Activated naive CD8-positive, alpha-beta T cell treated with anti-CD3 and anti-CD28 coated beads, Interleukin-2, amount 50 U/mL, for 24 hours (primary cell): ENCODE measurements around the gene NRXN2.

ENCODE experiments used
- ATAC-seq: fragments of 150-1000 bp; cut with Tn5 transposase; one replicate; pipeline ENCODE4 v1.10.0; 2021
- DNase-seq: peaks from one replicate; pipeline ENCODE4 v3.0.0; 2021
- H3K27ac Mint-ChIP-seq: one replicate; pipeline ENCODE4 v1.8.0; 2021; ENCODE audit warnings: mild to moderate bottlenecking, mixed read lengths
- H3K27me3 Mint-ChIP-seq: one replicate; pipeline ENCODE4 v1.8.0; 2021; ENCODE audit warnings: mixed read lengths
- H3K36me3 Mint-ChIP-seq: one replicate; pipeline ENCODE4 v1.8.0; 2021; ENCODE audit warnings: low read depth, mixed read lengths
- H3K4me1 Mint-ChIP-seq: one replicate; pipeline ENCODE4 v1.8.0; 2021; ENCODE audit warnings: mixed read lengths
- H3K4me3 Mint-ChIP-seq: one replicate; pipeline ENCODE4 v1.8.0; 2021; ENCODE audit warnings: mild to moderate bottlenecking, moderate library complexity, mixed read lengths
- H3K9me3 Mint-ChIP-seq: one replicate; pipeline ENCODE4 v1.8.0; 2021; ENCODE audit warnings: mixed read lengths

Gene NRXN2

DNA sequence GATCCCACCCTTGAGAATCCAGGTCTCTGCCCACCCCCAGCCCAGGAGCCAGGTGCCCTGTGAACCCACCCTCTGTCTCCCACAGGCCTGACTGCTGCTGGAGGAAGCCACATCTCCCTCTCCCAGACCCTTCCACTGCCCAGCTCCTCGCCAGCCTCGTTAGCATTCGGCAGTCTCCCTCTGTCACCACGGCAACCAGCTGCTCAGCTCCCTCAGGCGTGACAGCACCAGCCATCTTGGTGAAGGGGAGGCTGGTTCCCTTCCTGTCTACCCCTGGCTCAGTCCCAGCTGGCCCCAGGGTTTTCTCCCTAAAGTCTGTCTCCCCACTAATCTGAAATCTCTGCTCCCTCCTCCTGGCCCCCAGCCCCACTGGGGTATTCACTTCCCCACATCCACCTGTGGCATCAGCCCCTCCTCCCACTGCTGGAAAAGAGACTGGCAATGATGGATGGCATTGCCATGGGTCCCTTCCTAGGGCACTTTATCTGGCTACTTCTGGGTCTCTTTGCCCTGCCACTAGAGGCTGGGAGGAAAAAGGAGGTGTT, 28.1 kb downstream of the NRXN2 start:
- ATAC-seq, result no peak
- Mint-ChIP-seq H3K4me1 (peaks cover 16% of the 10 kb centered on the region), H3K27me3 (peaks cover 28% of the 10 kb centered on the region), H3K4me3 (no peak overlapping the region), H3K27ac (no peak overlapping the region), H3K9me3 (no peaks in the 10 kb centered on the region), H3K36me3 (no peaks in the 10 kb centered on the region)
- DNase-seq, result no peak

DNA sequence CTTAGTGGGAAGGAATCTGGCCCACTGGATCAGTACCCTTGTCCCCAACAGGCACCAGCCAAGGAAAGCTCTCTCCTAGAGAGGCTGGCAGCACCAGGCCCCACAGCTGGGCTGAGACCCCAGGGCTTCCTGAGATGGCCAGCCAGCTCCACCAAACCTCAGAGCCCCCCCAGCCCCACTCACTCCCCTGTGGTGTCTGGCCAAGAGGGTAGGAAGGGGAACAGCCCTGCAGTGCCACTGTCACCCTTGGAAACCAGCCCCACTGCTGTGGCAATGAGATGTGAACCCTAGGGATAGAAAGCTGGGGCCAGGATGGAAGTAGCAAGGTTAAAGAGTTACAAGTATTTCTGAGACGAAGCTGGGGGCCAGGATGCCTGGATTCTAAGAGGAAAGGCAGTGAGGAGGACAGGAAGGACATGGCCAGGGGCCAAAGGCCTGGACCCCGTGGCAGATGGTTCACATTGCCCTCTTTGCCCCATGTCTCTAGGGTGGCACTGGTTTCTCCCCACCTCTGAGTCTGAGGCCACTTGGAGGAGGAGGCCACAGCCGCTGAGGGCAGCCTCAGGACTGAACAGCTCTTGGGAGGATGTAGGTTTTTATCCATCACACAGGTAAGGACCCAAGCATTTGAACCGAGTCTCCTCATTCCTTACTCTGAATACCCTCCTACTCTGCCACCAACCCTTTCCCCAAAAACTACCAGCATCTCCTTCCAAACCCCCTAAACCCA, 28.8 kb downstream of the NRXN2 start:
- Mint-ChIP-seq H3K27ac (no peak overlapping the region), H3K4me1 (peaks cover 16% of the 10 kb centered on the region), H3K27me3 (peaks cover 28% of the 10 kb centered on the region), H3K36me3 (no peaks in the 10 kb centered on the region), H3K4me3 (no peak overlapping the region), H3K9me3 (no peaks in the 10 kb centered on the region)
- DNase-seq (no peak), ATAC-seq (no peak)

DNA sequence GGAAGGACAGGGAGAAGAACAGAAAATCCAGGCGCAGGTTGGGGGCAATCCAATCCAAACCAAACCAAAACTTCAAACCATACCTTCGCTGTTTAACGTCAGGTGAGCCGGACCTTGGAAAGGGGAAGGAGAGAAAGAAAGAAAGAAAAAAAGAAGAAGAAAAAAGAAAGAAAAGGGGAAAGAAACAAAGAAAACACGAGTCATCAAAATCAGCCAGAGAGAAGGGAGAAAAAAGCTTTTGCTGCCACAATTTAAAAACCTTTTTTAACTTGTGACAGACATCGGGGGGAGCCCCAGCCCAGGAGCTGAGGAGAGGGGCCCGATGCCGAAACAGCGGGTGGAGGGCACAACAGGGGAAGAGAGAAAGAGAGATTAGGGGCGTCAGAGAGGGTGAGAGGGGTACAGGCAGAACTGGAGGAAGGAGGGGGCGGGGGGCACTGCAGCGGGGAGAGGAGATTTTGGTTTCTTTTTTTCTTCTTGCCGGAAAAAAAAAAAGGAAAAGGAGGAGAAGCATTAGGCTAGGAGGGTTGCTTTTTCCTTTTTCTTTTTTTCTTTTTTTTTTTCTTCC, 30.1 kb downstream of the NRXN2 start:
- no peak for ATAC-seq
- H3K36me3 Mint-ChIP-seq, result no peaks in the 10 kb centered on the region
- no peak for DNase-seq
- no peak overlapping the region for H3K27ac Mint-ChIP-seq
- peak overlapping the region; percentile 31 for H3K4me3 Mint-ChIP-seq
- no peaks in the 10 kb centered on the region for H3K9me3 Mint-ChIP-seq
- peaks cover 19% of the 10 kb centered on the region for H3K4me1 Mint-ChIP-seq
- peaks cover 28% of the 10 kb centered on the region for H3K27me3 Mint-ChIP-seq

DNA sequence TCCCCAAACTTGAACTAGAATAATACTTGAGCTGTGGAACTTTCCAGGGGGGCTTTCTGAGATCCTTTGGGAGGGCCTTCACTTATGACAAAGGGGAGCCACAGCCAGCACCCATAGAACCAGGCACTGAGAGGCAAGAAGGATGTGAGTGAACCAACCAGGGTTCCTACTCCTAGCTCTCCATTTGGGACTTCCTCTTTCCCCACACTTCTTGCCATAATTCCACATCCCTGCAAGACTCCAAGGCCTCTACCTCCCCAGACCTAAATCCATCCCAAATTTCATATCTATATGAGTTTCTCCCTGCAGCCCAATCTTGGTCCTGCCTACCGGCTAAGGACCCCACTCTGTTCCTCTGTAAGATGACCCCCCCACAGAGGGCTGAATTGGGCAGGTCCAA, 31.5 kb downstream of the NRXN2 start:
- no peaks in the 10 kb centered on the region for H3K9me3 Mint-ChIP-seq
- H3K4me3 Mint-ChIP-seq, result no peak overlapping the region
- H3K4me1 Mint-ChIP-seq, result peaks cover 19% of the 10 kb centered on the region
- peaks cover 28% of the 10 kb centered on the region for H3K27me3 Mint-ChIP-seq
- no peak for ATAC-seq
- H3K36me3 Mint-ChIP-seq, result no peaks in the 10 kb centered on the region
- no peak overlapping the region for H3K27ac Mint-ChIP-seq
- no peak for DNase-seq

DNA sequence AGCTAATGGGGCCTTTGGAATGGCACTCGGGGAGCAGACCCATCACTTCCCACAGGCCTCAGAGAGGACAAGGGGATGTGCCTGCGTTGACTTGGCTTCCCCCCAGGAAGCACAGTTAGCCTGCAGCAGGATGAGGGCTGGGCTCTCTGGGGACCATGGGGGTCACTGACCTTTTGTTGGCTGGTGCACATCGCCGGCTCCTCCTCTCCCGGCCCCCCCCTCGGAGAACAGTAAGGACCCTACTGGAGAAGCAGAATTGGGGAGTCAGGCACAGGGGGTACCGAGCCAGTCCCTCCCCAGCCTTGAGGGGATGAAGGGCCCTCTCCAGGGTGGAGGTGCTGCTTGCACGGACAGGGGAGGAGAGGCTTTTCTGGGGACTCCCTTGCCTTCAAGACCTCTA, 32.8 kb downstream of the NRXN2 start:
- Mint-ChIP-seq H3K4me1 (peaks cover 19% of the 10 kb centered on the region), H3K27me3 (peaks cover 28% of the 10 kb centered on the region), H3K4me3 (no peak overlapping the region), H3K36me3 (no peaks in the 10 kb centered on the region), H3K27ac (no peak overlapping the region), H3K9me3 (no peaks in the 10 kb centered on the region)
- ATAC-seq, result no peak
- DNase-seq, result no peak

DNA sequence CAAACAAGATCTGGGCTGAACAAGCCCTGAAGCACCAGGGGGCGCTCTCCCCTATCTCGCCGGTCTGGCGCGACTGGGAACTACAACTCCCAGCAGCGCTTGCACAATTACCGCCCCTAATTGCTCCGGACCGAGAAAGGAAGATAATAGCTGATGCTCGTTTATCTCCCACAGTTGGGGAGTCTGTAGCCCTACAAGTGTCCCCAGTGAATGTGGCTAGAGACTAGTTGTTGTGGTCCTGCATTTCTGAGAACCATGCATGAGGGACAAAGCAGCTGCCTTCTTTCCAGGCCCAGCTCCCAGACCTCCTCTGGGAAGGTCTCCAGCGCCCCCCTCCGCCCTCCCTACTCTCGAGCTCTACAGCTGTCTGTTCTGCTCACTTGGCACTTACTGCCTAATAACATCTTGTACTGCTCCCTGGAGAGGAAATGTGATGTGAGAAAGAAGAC, 34.4 kb downstream of the NRXN2 start:
- Mint-ChIP-seq H3K27ac (no peak overlapping the region), H3K36me3 (no peaks in the 10 kb centered on the region), H3K4me3 (peak overlapping the region; percentile 44), H3K9me3 (no peaks in the 10 kb centered on the region), H3K4me1 (peaks cover 16% of the 10 kb centered on the region), H3K27me3 (peaks cover 20% of the 10 kb centered on the region)
- ATAC-seq (peak; percentile 95), DNase-seq (peak; percentile 94)

DNA sequence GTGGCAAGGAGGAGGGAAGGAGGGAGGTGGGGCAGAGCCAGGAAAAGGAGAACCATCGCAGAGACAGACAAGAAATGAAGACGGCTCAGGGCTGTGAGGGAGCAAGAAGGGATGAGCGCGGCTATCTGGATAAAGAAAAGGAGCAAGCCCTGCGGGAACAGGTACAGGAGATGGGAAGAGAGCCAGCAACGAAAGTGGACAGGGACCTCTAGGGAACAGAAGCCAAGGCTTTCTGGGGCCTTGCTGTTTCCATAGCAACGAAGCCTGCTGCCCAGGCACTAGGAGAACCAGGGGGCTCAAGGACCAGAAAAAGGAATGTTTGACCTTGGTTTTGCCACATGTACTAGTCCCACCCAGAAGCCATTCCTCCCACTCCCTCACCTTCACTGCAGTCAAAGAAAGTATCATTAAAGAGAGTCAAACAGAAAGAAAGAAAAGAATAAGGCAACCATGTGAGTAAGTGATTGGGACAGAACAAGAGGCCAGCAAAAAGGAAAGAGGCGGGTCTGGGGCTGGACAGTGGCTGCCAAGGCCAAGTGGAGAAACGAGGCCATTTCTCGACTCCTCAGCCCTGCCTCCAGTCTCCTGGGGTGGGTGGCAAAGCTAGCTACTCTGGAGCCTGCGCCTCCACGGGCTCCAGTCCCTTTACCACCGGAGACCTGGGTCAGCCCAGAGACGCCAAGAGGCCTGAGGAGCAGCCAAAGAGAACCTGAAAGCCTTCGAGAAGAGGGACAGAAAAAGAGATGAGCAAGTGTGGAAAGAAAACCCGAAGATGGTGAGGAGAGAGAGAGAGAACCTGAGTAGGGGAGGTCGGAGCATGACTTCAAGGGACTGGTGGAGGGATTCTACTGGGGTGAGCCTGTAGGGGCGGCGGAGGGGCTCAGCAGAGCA, 35.1 kb downstream of the NRXN2 start:
- Mint-ChIP-seq H3K4me3 (no peak overlapping the region), H3K36me3 (no peaks in the 10 kb centered on the region), H3K4me1 (peaks cover 11% of the 10 kb centered on the region), H3K27me3 (peaks cover 13% of the 10 kb centered on the region), H3K9me3 (no peaks in the 10 kb centered on the region), H3K27ac (no peak overlapping the region)
- DNase-seq (no peak), ATAC-seq (no peak)

DNA sequence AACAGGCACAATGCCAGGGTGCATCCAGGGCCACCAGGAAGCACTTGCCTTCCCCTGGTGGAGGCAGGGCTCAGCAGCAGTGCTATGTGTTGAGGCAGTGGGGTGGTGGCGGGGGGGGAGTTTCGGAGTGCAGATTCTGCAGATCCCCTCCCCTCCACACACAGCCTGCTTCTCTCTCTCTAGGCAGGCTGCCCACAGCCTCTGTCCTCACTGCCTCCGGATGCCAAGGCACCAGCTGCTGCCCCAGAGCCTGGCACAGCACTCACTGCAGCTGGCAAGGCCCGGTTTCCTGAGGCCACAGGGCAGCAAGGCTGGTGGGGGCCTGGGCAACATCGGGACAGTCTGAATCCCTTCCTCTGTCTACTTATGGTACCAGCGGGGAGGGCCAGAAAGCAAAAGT, 35.8 kb downstream of the NRXN2 start:
- H3K9me3 Mint-ChIP-seq, result no peaks in the 10 kb centered on the region
- DNase-seq (no peak), ATAC-seq (no peak)
- H3K36me3 Mint-ChIP-seq, result no peaks in the 10 kb centered on the region
- peaks cover 5% of the 10 kb centered on the region for H3K4me1 Mint-ChIP-seq
- H3K27ac Mint-ChIP-seq, result no peak overlapping the region
- H3K27me3 Mint-ChIP-seq, result peaks cover 7% of the 10 kb centered on the region
- H3K4me3 Mint-ChIP-seq, result no peak overlapping the region

DNA sequence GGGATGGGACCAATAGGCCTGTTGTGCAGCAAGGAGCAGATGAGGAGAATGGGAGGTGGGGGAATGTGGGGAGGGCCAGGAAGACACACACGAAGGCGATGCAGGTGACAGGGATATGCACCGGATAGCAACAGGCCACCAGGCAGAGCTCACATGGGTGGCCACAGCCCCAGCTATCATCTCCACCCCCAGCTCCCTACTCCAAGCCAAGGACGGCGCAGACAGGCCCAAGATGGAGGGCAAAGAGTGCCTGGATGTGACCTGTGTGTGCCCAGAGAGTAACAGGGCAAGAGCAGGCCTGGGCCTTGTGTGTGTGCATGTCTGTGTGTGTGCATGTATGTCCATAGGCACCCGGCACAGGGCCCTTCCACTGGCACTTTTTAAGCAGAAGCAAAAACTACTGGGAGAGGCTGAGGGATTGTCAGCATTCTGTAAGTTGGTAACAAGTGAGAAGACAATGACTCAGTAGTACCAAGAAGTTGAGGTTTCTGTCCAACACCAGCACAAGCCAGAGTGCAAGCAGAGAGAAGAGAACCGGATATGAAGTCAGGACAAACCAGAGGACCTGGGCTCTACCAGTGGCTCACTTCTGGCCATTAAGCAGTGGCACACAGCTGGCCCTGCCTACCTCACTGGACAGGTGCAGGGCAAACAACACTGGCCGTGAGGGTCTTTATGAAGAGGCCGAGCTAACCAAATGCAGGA, 36.4 kb downstream of the NRXN2 start:
- H3K36me3 Mint-ChIP-seq, result no peaks in the 10 kb centered on the region
- peaks cover 1% of the 10 kb centered on the region for H3K27me3 Mint-ChIP-seq
- no peak for ATAC-seq
- DNase-seq, result no peak
- H3K27ac Mint-ChIP-seq, result no peak overlapping the region
- no peak overlapping the region for H3K4me3 Mint-ChIP-seq
- peaks cover 2% of the 10 kb centered on the region for H3K4me1 Mint-ChIP-seq
- no peaks in the 10 kb centered on the region for H3K9me3 Mint-ChIP-seq

DNA sequence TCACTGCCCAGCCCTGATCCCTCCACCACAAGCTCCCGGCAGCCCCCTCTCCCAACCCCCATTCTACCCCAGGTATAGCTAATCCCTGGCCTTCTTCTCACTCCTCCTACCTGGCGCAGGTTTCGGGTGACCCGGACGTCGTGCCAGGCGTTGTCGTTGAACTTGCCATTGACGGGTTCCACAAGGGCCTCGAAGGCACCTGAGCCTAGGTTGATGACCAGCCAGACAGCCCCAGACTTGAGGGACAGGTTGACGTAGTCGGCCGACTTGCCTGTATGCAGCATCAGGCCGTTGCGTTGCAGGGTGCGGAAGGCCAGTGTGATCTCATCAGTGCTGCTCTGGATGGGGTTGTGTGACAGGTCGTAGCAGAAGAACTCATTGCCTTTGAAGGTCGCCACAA, 37.5 kb downstream of the NRXN2 start:
- ATAC-seq, result no peak

DNA sequence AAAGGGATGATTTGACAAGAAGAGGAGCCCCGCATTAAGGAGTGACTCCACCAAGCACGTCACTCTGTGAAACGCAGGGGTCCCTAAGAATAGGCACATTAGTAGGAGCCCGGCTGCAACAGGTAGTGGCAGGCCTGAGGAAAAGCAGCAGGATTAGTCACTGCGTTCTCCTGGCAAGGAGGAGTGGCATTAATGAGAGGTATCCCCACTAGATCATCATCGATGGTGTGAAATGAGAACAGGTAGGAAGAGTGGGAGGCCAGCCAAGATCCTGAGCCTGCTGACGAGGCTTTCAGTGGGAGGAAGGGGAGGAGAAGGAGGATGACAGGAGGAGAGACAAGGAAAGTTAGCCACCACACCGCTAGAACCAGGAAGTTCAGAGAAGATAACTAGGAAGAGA, 38.6 kb downstream of the NRXN2 start:
- H3K27ac Mint-ChIP-seq, result no peak overlapping the region
- DNase-seq (no peak), ATAC-seq (no peak)
- no peaks in the 10 kb centered on the region for H3K9me3 Mint-ChIP-seq
- H3K4me1 Mint-ChIP-seq, result peaks cover 2% of the 10 kb centered on the region
- peaks cover 4% of the 10 kb centered on the region for H3K27me3 Mint-ChIP-seq
- H3K4me3 Mint-ChIP-seq, result no peak overlapping the region
- H3K36me3 Mint-ChIP-seq, result no peaks in the 10 kb centered on the region

More for the DNA sequence above, 37.5 kb downstream of the NRXN2 start:
- no peak for DNase-seq
- Mint-ChIP-seq H3K27ac (no peak overlapping the region), H3K4me1 (peaks cover 2% of the 10 kb centered on the region), H3K27me3 (peaks cover 2% of the 10 kb centered on the region), H3K9me3 (no peaks in the 10 kb centered on the region), H3K36me3 (no peaks in the 10 kb centered on the region), H3K4me3 (no peak overlapping the region)

DNA sequence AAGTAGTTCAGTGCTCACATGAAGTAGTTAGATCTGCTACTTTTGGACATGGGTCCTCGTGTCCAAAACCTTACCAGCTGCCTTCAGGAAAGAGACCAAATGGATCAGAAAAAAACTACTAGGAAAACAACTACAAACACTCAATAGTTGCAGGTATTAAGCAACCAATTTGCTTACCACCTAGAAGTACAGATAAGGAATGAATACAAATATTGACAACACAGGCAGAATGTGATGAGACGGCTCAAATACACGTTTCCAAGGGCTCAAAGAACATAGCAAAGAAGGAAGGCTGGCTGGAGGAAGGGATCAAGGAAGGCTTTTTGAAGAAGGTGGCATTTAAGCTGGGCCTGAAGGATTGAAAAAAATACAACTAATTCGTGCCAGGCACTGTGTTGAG, 41.8 kb downstream of the NRXN2 start:
- DNase-seq (no peak), ATAC-seq (no peak)
- no peaks in the 10 kb centered on the region for H3K36me3 Mint-ChIP-seq
- H3K27me3 Mint-ChIP-seq, result peaks cover 10% of the 10 kb centered on the region
- no peak overlapping the region for H3K27ac Mint-ChIP-seq
- no peaks in the 10 kb centered on the region for H3K4me1 Mint-ChIP-seq
- H3K4me3 Mint-ChIP-seq, result no peak overlapping the region
- H3K9me3 Mint-ChIP-seq, result no peaks in the 10 kb centered on the region

DNA sequence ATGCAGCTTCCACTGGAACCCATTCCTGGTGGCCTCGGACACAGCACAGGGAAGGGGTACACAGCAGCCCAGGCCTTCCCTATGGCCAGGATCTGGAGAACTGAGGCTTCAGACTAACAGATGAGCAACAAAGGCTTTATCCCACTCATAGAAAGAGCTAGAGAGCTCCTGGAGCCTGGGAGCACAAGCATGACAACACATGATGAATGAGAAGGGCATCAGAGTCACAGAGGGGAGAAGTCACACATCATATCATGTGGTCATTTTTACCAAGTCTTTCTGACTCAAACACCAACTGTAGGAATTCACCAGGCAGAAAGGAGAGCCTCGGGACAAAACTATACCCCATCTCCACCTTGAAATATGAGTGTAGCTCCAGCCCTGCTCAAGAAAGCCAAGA, 43.2 kb downstream of the NRXN2 start:
- DNase-seq (no peak), ATAC-seq (no peak)
- H3K27me3 Mint-ChIP-seq, result peaks cover 20% of the 10 kb centered on the region
- no peak overlapping the region for H3K4me3 Mint-ChIP-seq
- no peaks in the 10 kb centered on the region for H3K9me3 Mint-ChIP-seq
- H3K27ac Mint-ChIP-seq, result no peak overlapping the region
- H3K36me3 Mint-ChIP-seq, result no peaks in the 10 kb centered on the region
- H3K4me1 Mint-ChIP-seq, result peaks cover 3% of the 10 kb centered on the region

DNA sequence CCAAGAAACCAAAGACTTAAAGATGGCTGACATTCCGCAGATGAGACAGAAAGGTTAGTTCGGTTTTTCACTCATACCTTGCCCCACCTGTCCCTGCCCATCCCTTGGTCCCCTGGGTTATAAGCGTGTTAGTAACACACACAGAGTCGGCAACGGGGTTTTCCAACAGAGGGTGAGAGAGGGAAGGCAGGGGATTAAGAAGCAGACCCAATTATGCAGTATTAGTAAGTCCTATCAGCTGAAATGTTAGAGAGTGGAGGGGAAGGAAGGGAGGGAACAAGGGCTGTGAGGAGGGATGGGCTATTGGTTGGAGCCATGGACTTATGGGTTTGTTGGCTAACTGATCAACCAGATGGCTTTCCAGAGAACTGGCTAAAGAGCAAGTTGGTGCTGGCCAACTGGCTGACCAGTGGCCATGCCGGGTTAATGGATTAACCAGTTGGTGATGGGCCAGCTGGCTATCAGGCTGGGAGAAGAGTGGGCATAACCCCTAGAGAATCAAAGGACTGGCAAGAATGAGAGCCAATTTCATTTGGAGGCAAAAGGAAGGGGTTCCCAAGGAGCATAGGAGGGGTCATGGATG, 45.5 kb downstream of the NRXN2 start:
- peaks cover 22% of the 10 kb centered on the region for H3K27me3 Mint-ChIP-seq
- ATAC-seq (no peak), DNase-seq (no peak)
- no peak overlapping the region for H3K4me3 Mint-ChIP-seq
- H3K36me3 Mint-ChIP-seq, result no peaks in the 10 kb centered on the region
- peaks cover 3% of the 10 kb centered on the region for H3K4me1 Mint-ChIP-seq
- H3K9me3 Mint-ChIP-seq, result no peaks in the 10 kb centered on the region
- no peak overlapping the region for H3K27ac Mint-ChIP-seq
